Gastrocnemius medialis (tissue), 4 donors: ENCODE data around the gene FOXC2. TPM values are rescaled to one million over a fixed set of nuclear protein-coding genes. Genes with fewer than 3 reads are reported as not detected.

Experiments used
- ATAC-seq, 2 donors: fragments of 150-250 bp; one replicate each; pipeline ENCODE4 v1.9.1; 2016
- DNase-seq, 2 donors: peaks; one replicate each; pipeline ENCODE4 v3.0.0-alpha.2; 2019
- H3K27ac ChIP-seq, 4 donors: fragments of 200-600 bp; sonication (generic); 1 replicate in 1 of 4; 2 replicates in 3 of 4; pipeline ENCODE4 v1.5.1; 2016 to 2018; ENCODE audit warnings: mild to moderate bottlenecking in 2 of 4, moderate library complexity in 1 of 4
- H3K27me3 ChIP-seq, 3 donors: fragments of 200-600 bp; sonication (generic) in 2 of 3; 1 replicate in 1 of 3; 2 replicates in 2 of 3; pipeline versions ENCODE4 v1.5.1 to v1.6.0; 2016 to 2019; ENCODE audit warnings: mild to moderate bottlenecking in 1 of 3, moderate library complexity in 1 of 3
- H3K36me3 ChIP-seq, 2 donors: fragments of 200-600 bp; sonication (generic) in 1 of 2; one replicate each; pipeline ENCODE4 v1.5.1; 2017 to 2018
- H3K4me1 ChIP-seq, 2 donors: fragments of 200-600 bp; sonication (generic) in 1 of 2; one replicate each; pipeline ENCODE4 v1.5.1; 2016 to 2017; ENCODE audit warnings: mild to moderate bottlenecking in 2 of 2
- H3K4me3 ChIP-seq, 4 donors: fragments of 200-600 bp; sonication (generic) in 3 of 4; 1 replicate in 1 of 4; 2 replicates in 3 of 4; pipeline ENCODE4 v1.5.1; 2016 to 2019; ENCODE audit warnings: mild to moderate bottlenecking in 2 of 4
- H3K9me3 ChIP-seq, 3 donors: fragments of 200-600 bp; sonication (generic) in 2 of 3; 1 replicate in 1 of 3; 2 replicates in 2 of 3; pipeline ENCODE4 v1.5.1; 2016 to 2019
- POLR2A ChIP-seq, 2 donors: fragments of 450-650 bp; IDR thresholded peaks; one replicate each; pipeline ENCODE4 v1.6.1; 2017; ENCODE audit warnings: antibody characterized with exemption in 2 of 2, mild to moderate bottlenecking in 2 of 2, moderate library complexity in 2 of 2
- in situ Hi-C, 4 donors: fragments of 200-750 bp; cut with MboI; loops; one replicate each; pipeline versions ENCODE4 v1.15.0 to v1.8.0; 2017; ENCODE audit warnings: low sequenced_read_pairs in 4 of 4
- intact Hi-C: fragments of 100-400 bp; cut with DNase I; formaldehyde crosslinking; loops from one replicate; pipeline ENCODE4 v1.15.1; 2023; ENCODE audit warnings: low total_unique reads
- total RNA-seq, 4 donors: library from RNA; depleted of rRNA; stranded (reverse); fragments of >200 nt; gene quantifications; one replicate each; pipeline versions ENCODE4 v1.1.0 to v1.2.3, GENCODE V29; 2016
- TF ChIP-seq, protein P1 (sequence below), 5 experiments: fragments of 450-650 bp in 3 of 5; fragments of 200-600 bp in 2 of 5; sonication (generic) in 2 of 5; IDR thresholded peaks in 4 of 5; conservative IDR thresholded peaks in 1 of 5; 1 replicate in 4 of 5; 2 replicates in 1 of 5; pipeline ENCODE4 v1.5.1; 2016 to 2019; ENCODE audit warnings: antibody characterized with exemption in 5 of 5, mild to moderate bottlenecking in 3 of 5, moderate library complexity in 3 of 5

Gene FOXC2
- total RNA-seq, 4 donors from 2014 or later: 0.17 to 1.0 (median 0.29) TPM

- peak overlapping the region; percentile 54 to 78 (median 70) for H3K27ac ChIP-seq
- no peaks in the 10 kb centered on the region for H3K36me3 ChIP-seq
- ATAC-seq (no peak), DNase-seq (no peak)
- no peaks in the 10 kb centered on the region for H3K9me3 ChIP-seq
- H3K4me1 ChIP-seq: peaks cover 0 to 4% of the 10 kb centered on the region in 2 donors
- peak overlapping the region; percentile 32 to 54 (median 40) for H3K4me3 ChIP-seq
- in situ Hi-C loops: loop anchor here in 2 of 4 donors (25.0 kb wide), 1 partner anchor 184 kb away; no protein-coding TSS in a partner anchor
- intact Hi-C loops: loop anchor here (5.0 kb wide), 3 partner anchors 84 to 289 kb away; no protein-coding TSS in a partner anchor
- peaks cover 35 to 36% (median 36%) of the 10 kb centered on the region in 3 donors for H3K27me3 ChIP-seq
- no peak for TF ChIP-seq POLR2A (IDR thresholded peaks at IDR 0.05)
- TF ChIP-seq, protein P1, sequence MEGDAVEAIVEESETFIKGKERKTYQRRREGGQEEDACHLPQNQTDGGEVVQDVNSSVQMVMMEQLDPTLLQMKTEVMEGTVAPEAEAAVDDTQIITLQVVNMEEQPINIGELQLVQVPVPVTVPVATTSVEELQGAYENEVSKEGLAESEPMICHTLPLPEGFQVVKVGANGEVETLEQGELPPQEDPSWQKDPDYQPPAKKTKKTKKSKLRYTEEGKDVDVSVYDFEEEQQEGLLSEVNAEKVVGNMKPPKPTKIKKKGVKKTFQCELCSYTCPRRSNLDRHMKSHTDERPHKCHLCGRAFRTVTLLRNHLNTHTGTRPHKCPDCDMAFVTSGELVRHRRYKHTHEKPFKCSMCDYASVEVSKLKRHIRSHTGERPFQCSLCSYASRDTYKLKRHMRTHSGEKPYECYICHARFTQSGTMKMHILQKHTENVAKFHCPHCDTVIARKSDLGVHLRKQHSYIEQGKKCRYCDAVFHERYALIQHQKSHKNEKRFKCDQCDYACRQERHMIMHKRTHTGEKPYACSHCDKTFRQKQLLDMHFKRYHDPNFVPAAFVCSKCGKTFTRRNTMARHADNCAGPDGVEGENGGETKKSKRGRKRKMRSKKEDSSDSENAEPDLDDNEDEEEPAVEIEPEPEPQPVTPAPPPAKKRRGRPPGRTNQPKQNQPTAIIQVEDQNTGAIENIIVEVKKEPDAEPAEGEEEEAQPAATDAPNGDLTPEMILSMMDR (IDR thresholded peaks at IDR 0.05 in 4 of 5, conservative IDR thresholded peaks at IDR 0.05 in 1 of 5): no peak
Observed at GRCh38 chr16:86578611-86579267, 12.1 kb downstream of the FOXC2 start.

GRCh38 chr16:86579268-86580062 is 12.8 kb downstream of the FOXC2 start:
- peak overlapping the region; percentile 23 to 78 (median 61) for H3K27ac ChIP-seq
- ATAC-seq: no peak
- H3K27me3 ChIP-seq: peaks cover 33 to 35% (median 35%) of the 10 kb centered on the region in 3 donors
- no peak for DNase-seq
- peak overlapping the region; percentile 23 to 54 (median 40) for H3K4me3 ChIP-seq
- H3K36me3 ChIP-seq: no peaks in the 10 kb centered on the region
- TF ChIP-seq, protein P1 (IDR thresholded peaks at IDR 0.05 in 4 of 5, conservative IDR thresholded peaks at IDR 0.05 in 1 of 5): no peak
- TF ChIP-seq POLR2A (IDR thresholded peaks at IDR 0.05): no peak
- in situ Hi-C loops (loop anchor here in 3 of 4 donors (10.0 to 25.0 kb wide), 2 partner anchors 175 to 183 kb away; no protein-coding TSS in a partner anchor), intact Hi-C loops (loop anchor here (5.0 kb wide), 3 partner anchors 83 to 288 kb away; no protein-coding TSS in a partner anchor)
- H3K4me1 ChIP-seq: peaks cover 0 to 4% of the 10 kb centered on the region in 2 donors
- H3K9me3 ChIP-seq: no peaks in the 10 kb centered on the region

DNA sequence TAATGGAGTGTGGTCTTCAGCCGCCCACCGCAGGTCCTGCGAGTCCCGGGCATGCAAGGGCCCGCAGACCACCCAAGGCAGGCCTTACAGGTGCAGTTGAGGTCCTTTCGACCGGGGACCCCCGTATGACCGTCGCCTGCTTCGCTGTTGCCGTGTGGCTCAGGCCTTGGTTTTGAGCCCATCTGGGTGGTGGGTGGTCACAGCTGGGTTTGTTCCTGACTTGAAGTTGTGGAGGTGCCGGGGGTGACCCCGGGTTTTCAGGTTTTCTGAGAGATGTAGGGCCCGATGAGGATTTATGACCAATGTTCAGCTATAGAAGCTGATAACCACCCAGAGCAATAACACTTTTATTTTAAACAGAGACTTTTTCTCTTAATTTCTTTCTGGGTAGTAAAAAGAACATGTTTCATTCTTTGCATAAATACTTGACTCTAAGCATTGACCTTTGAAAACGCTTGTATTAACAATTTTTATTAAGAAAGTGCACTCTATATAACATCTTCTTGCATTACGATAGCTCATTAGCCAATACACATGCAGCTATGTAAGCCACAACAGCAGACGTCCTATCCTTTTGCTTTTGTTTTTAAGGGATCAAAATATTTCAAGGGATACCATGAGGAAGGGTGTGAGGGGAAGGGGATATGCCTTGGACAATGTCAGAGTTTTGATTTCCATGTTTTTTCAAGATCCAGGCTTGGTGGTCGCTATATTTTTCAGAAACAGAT is 13.6 kb downstream of the FOXC2 start:
- DNase-seq (no peak), ATAC-seq (no peak)
- Histone ChIP-seq H3K36me3 (no peaks in the 10 kb centered on the region), H3K27ac (peak overlapping the region in 1 of 4 donors; percentile 78), H3K4me1 (peaks cover under 1 to 4% of the 10 kb centered on the region in 2 donors), H3K9me3 (no peaks in the 10 kb centered on the region), H3K4me3 (peak overlapping the region in 1 of 4 donors; percentile 40), H3K27me3 (peaks cover 33 to 35% (median 35%) of the 10 kb centered on the region in 3 donors)
- intact Hi-C loops: no loop called here
- TF ChIP-seq POLR2A (IDR thresholded peaks at IDR 0.05): no peak
- TF ChIP-seq, protein P1 (IDR thresholded peaks at IDR 0.05 in 4 of 5, conservative IDR thresholded peaks at IDR 0.05 in 1 of 5): no peak
- in situ Hi-C loops: loop anchor here in 3 of 4 donors (10.0 to 25.0 kb wide), 2 partner anchors 175 to 182 kb away; no protein-coding TSS in a partner anchor

DNA sequence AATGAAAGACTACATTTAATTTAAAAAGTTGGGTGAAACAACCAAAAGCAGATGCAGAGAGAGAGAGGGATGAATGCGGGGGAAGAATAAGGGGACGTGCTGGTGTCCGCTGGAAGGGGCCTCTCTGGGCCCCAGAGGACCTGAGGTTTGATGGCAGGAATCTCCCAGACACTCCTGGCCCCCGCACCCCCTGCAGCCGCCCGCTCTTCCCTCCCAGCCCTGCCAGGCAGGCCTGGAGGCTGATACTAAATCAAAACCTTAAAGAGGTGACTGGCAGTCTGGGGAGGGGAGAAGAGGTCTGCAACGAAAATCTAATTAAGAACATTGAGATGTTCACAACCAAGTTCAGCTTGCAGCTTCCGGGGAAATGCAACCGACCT is 14.2 kb downstream of the FOXC2 start:
- Histone ChIP-seq H3K9me3 (no peaks in the 10 kb centered on the region), H3K27me3 (peaks cover 33 to 35% (median 35%) of the 10 kb centered on the region in 3 donors), H3K36me3 (no peaks in the 10 kb centered on the region), H3K4me1 (peaks cover 4 to 5% of the 10 kb centered on the region in 2 donors), H3K27ac (no peak overlapping the region), H3K4me3 (no peak overlapping the region)
- no peak for ATAC-seq
- no peak for DNase-seq
- intact Hi-C loops: no loop called here
- TF ChIP-seq, protein P1 (IDR thresholded peaks at IDR 0.05 in 4 of 5, conservative IDR thresholded peaks at IDR 0.05 in 1 of 5): no peak
- no peak for TF ChIP-seq POLR2A (IDR thresholded peaks at IDR 0.05)
- in situ Hi-C loops: loop anchor here in 3 of 4 donors (10.0 to 25.0 kb wide), 2 partner anchors 174 to 182 kb away; no protein-coding TSS in a partner anchor
